Naive thymus-derived CD4-positive, alpha-beta T cell (primary cell): Measurements from ENCODE around the gene LYRM7. TPM values are rescaled to one million over a fixed set of nuclear protein-coding genes. Genes with fewer than 3 reads are reported as not detected.

ENCODE experiments used
- ATAC-seq: fragments of 150-1000 bp; cut with Tn5 transposase; 2 replicates; pipeline ENCODE4 v1.10.0; 2021; ENCODE audit warnings: mild to moderate bottlenecking, moderate library complexity
- CTCF ChIA-PET: fragments of 350-600 bp; sonication (Branson Sonifier 250); formaldehyde crosslinking; loops from one replicate; lab custom pipeline; 2021; ENCODE audit warnings: antibody characterized with exemption; lab: Charles Lee
- POLR2A ChIA-PET: fragments of 350-600 bp; sonication (Branson Sonifier 250); formaldehyde crosslinking; loops from one replicate; lab custom pipeline; 2021; ENCODE audit warnings: antibody characterized with exemption, inconsistent platforms; lab: Charles Lee
- DNase-seq, 9 donors: peaks; one replicate each; pipeline versions ENCODE4 v3.0.0 to v3.0.0-alpha.2; 2020 to 2022; ENCODE audit warnings: mixed read lengths in 1 of 9
- H3K27ac ChIP-seq: one replicate; pipeline ENCODE4 v1.7.0; 2013; ENCODE audit warnings: mild to moderate bottlenecking, low read depth, low read length, moderate library complexity
- H3K27me3 ChIP-seq, 2 donors: one replicate each; pipeline ENCODE4 v1.7.0; 2013; ENCODE audit warnings: low read length in 2 of 2, mild to moderate bottlenecking in 2 of 2, moderate library complexity in 2 of 2; ENCODE audit not compliant: control insufficient read depth in 2 of 2, insufficient read depth in 2 of 2
- H3K36me3 ChIP-seq, 3 experiments: 1 replicate in 2 of 3; 2 replicates in 1 of 3; pipeline ENCODE4 v1.7.0; 2013; ENCODE audit warnings: low read length in 3 of 3, mild to moderate bottlenecking in 3 of 3, moderate library complexity in 1 of 3; ENCODE audit not compliant: insufficient read depth in 3 of 3, control insufficient read depth in 2 of 3
- H3K4me1 ChIP-seq, 2 donors: one replicate each; pipeline ENCODE4 v1.7.0; 2013; ENCODE audit warnings: low read length in 2 of 2, mild to moderate bottlenecking in 2 of 2, moderate library complexity in 1 of 2; ENCODE audit not compliant: control insufficient read depth in 2 of 2, insufficient read depth in 2 of 2
- H3K4me3 ChIP-seq: 2 replicates; pipeline ENCODE4 v1.7.0; 2013; ENCODE audit warnings: mild to moderate bottlenecking, low read length
- H3K9me3 ChIP-seq, 3 experiments: 1 replicate in 2 of 3; 2 replicates in 1 of 3; pipeline ENCODE4 v1.7.0; 2013; ENCODE audit warnings: low read length in 3 of 3; ENCODE audit not compliant: control insufficient read depth in 2 of 3
- H3K27ac Mint-ChIP-seq, 9 donors: one replicate each; pipeline ENCODE4 v1.8.0; 2020 to 2022; ENCODE audit warnings: mixed read lengths in 9 of 9, mild to moderate bottlenecking in 8 of 9, moderate library complexity in 5 of 9, inconsistent platforms in 2 of 9
- H3K27me3 Mint-ChIP-seq, 5 donors: one replicate each; pipeline ENCODE4 v1.8.0; 2021 to 2022; ENCODE audit warnings: mixed read lengths in 5 of 5, mild to moderate bottlenecking in 1 of 5
- H3K36me3 Mint-ChIP-seq, 5 donors: one replicate each; pipeline ENCODE4 v1.8.0; 2020 to 2022; ENCODE audit warnings: mixed read lengths in 5 of 5, mild to moderate bottlenecking in 3 of 5, inconsistent platforms in 1 of 5
- H3K4me1 Mint-ChIP-seq, 7 donors: one replicate each; pipeline ENCODE4 v1.8.0; 2020 to 2022; ENCODE audit warnings: mixed read lengths in 7 of 7, mild to moderate bottlenecking in 3 of 7, inconsistent platforms in 1 of 7
- H3K4me3 Mint-ChIP-seq, 10 donors: one replicate each; pipeline ENCODE4 v1.8.0; 2020 to 2022; ENCODE audit warnings: mild to moderate bottlenecking in 10 of 10, mixed read lengths in 10 of 10, moderate library complexity in 6 of 10, inconsistent platforms in 2 of 10
- H3K9me3 Mint-ChIP-seq, 11 donors: one replicate each; pipeline ENCODE4 v1.8.0; 2020 to 2022; ENCODE audit warnings: mixed read lengths in 11 of 11, mild to moderate bottlenecking in 4 of 11, inconsistent platforms in 1 of 11, moderate library complexity in 1 of 11
- intact Hi-C, 2 donors: fragments of 100-400 bp; cut with micrococcal nuclease; formaldehyde crosslinking; loops; one replicate each; pipeline ENCODE4 v1.15.1; 2023
- polyA plus RNA-seq, 2 donors: library from polyadenylated mRNA; unstranded; fragments of 300-500 nt; fragmentation: Illumina TruSeq; gene quantifications; one replicate each; pipeline ENCODE4 v1.2.3, GENCODE V29; 2021
- total RNA-seq, 6 experiments: library from RNA in 5 of 6; stranded (reverse) in 5 of 6; gene quantifications; 1 replicate in 5 of 6; 2 replicates in 1 of 6; pipeline ENCODE4 v1.2.3 and lab custom pipeline; 2021 to 2026

The LYRM7 gene
- total and polyA plus RNA-seq, 7 experiments from 2014 or later = 3.6 to 18.8 (median 11.8) TPM

- DNase-seq = no peak
- Mint-ChIP-seq H3K36me3 (peaks cover 0 to 24% (median 0%) of the 10 kb centered on the region in 5 donors), H3K4me3 (no peak overlapping the region), H3K9me3 (no peaks in the 10 kb centered on the region), H3K4me1 (peaks cover 14 to 40% (median 26%) of the 10 kb centered on the region in 7 donors), H3K27ac (no peak overlapping the region), H3K27me3 (no peaks in the 10 kb centered on the region)
- POLR2A ChIA-PET = interaction anchor here (0.6 to 5.3 kb wide), 4 partner anchors 9 to 155 kb away, joined by 3 to 26 read pairs (median 3); no protein-coding TSS in a partner anchor
- no peak for ATAC-seq
- CTCF ChIA-PET = interaction anchor here (0.7 kb wide), 1 partner anchor 101 kb away, joined by 3 read pairs; no protein-coding TSS in a partner anchor
- Histone ChIP-seq H3K4me3 (no peak overlapping the region), H3K9me3 (no peaks in the 10 kb centered on the region), H3K27ac (no peak overlapping the region), H3K36me3 (no peaks in the 10 kb centered on the region), H3K4me1 (peaks cover 5 to 15% of the 10 kb centered on the region in 2 donors), H3K27me3 (no peaks in the 10 kb centered on the region)
- intact Hi-C loops = no loop called here
These were observed 47.0 kb downstream of the LYRM7 start for GRCh38 chr5:131217791-131218190.

GRCh38 chr5:131218392-131218791, 47.6 kb downstream of the LYRM7 start:
- Mint-ChIP-seq H3K36me3 (peaks cover 0 to 24% (median 0%) of the 10 kb centered on the region in 5 donors), H3K4me3 (no peak overlapping the region), H3K4me1 (peaks cover 15 to 44% (median 26%) of the 10 kb centered on the region in 7 donors), H3K9me3 (no peaks in the 10 kb centered on the region), H3K27me3 (no peaks in the 10 kb centered on the region), H3K27ac (no peak overlapping the region)
- Histone ChIP-seq H3K27me3 (no peaks in the 10 kb centered on the region), H3K27ac (no peak overlapping the region), H3K4me3 (no peak overlapping the region), H3K4me1 (peaks cover 5 to 15% of the 10 kb centered on the region in 2 donors), H3K9me3 (no peaks in the 10 kb centered on the region), H3K36me3 (no peaks in the 10 kb centered on the region)
- intact Hi-C loops = no loop called here
- ChIA-PET CTCF (no interaction called here), POLR2A (interaction anchor here (0.6 to 1.0 kb wide), 2 partner anchors 27 to 79 kb away, joined by 3 to 6 read pairs; no protein-coding TSS in a partner anchor)
- ATAC-seq (no peak), DNase-seq (no peak)

- no peak for ATAC-seq
- Histone ChIP-seq H3K27me3 (no peaks in the 10 kb centered on the region), H3K4me3 (no peak overlapping the region), H3K4me1 (peaks cover 14 to 15% of the 10 kb centered on the region in 2 donors), H3K9me3 (no peaks in the 10 kb centered on the region), H3K36me3 (no peaks in the 10 kb centered on the region), H3K27ac (no peak overlapping the region)
- H3K4me1 Mint-ChIP-seq = peaks cover 0 to 32% (median 9%) of the 10 kb centered on the region in 7 donors
- DNase-seq = no peak
- CTCF ChIA-PET = no interaction called here
- H3K4me3 Mint-ChIP-seq = no peak overlapping the region
- intact Hi-C loops = no loop called here
- H3K27ac Mint-ChIP-seq = no peak overlapping the region
- POLR2A ChIA-PET = interaction anchor here (0.5 to 3.0 kb wide), 2 partner anchors 8 to 45 kb away, joined by 3 to 14 read pairs; no protein-coding TSS in a partner anchor
- peaks cover 0 to 20% (median 0%) of the 10 kb centered on the region in 5 donors for H3K36me3 Mint-ChIP-seq
- H3K27me3 Mint-ChIP-seq = no peaks in the 10 kb centered on the region
- H3K9me3 Mint-ChIP-seq = no peaks in the 10 kb centered on the region
These were observed 49.8 kb downstream of the LYRM7 start for GRCh38 chr5:131220566-131220965.

GRCh38 chr5:131221008-131221703, 50.4 kb downstream of the LYRM7 start:
- peak overlapping the region in 1 of 9 donors; percentile 25 for H3K27ac Mint-ChIP-seq
- no peaks in the 10 kb centered on the region for H3K27me3 Mint-ChIP-seq
- no peaks in the 10 kb centered on the region for H3K27me3 ChIP-seq
- ChIA-PET POLR2A (interaction anchor here (0.5 to 3.0 kb wide), 3 partner anchors 9 to 45 kb away, joined by 3 to 14 read pairs (median 3); no protein-coding TSS in a partner anchor), CTCF (interaction anchor here (0.7 to 0.9 kb wide), 2 partner anchors 12 to 45 kb away, joined by 3 to 7 read pairs; no protein-coding TSS in a partner anchor)
- no peaks in the 10 kb centered on the region for H3K36me3 ChIP-seq
- H3K9me3 Mint-ChIP-seq = no peaks in the 10 kb centered on the region
- H3K36me3 Mint-ChIP-seq = peaks cover 0 to 19% (median 0%) of the 10 kb centered on the region in 5 donors
- no peaks in the 10 kb centered on the region for H3K9me3 ChIP-seq
- peaks cover 0 to 32% (median 9%) of the 10 kb centered on the region in 7 donors for H3K4me1 Mint-ChIP-seq
- peaks cover 14 to 15% of the 10 kb centered on the region in 2 donors for H3K4me1 ChIP-seq
- no peak overlapping the region for H3K27ac ChIP-seq
- H3K4me3 ChIP-seq = no peak overlapping the region
- H3K4me3 Mint-ChIP-seq = no peak overlapping the region
- intact Hi-C loops = no loop called here
- DNase-seq = no peak
- ATAC-seq = no peak

- no peak overlapping the region for H3K27ac ChIP-seq
- H3K4me1 ChIP-seq = peaks cover 14 to 15% of the 10 kb centered on the region in 2 donors
- H3K27me3 ChIP-seq = no peaks in the 10 kb centered on the region
- H3K36me3 Mint-ChIP-seq = peaks cover 0 to 16% (median 0%) of the 10 kb centered on the region in 5 donors
- no peak for DNase-seq
- ChIA-PET CTCF (interaction anchor here (0.7 to 0.9 kb wide), 2 partner anchors 13 to 44 kb away, joined by 3 to 7 read pairs; no protein-coding TSS in a partner anchor), POLR2A (interaction anchor here (0.8 to 3.0 kb wide), 3 partner anchors 8 to 28 kb away, joined by 3 to 14 read pairs (median 5); no protein-coding TSS in a partner anchor)
- no peak overlapping the region for H3K4me3 ChIP-seq
- no peaks in the 10 kb centered on the region for H3K36me3 ChIP-seq
- no peaks in the 10 kb centered on the region for H3K9me3 ChIP-seq
- no peaks in the 10 kb centered on the region for H3K9me3 Mint-ChIP-seq
- intact Hi-C loops = no loop called here
- no peak overlapping the region for H3K4me3 Mint-ChIP-seq
- H3K4me1 Mint-ChIP-seq = peaks cover 0 to 32% (median 9%) of the 10 kb centered on the region in 7 donors
- no peak for ATAC-seq
- no peaks in the 10 kb centered on the region for H3K27me3 Mint-ChIP-seq
- peak overlapping the region in 1 of 9 donors; percentile 5 for H3K27ac Mint-ChIP-seq
These were observed 51.1 kb downstream of the LYRM7 start for GRCh38 chr5:131221888-131222287.

GRCh38 chr5:131222731-131223130, 52.0 kb downstream of the LYRM7 start:
- Mint-ChIP-seq H3K4me1 (peaks cover 0 to 28% (median 4%) of the 10 kb centered on the region in 7 donors), H3K27me3 (no peaks in the 10 kb centered on the region), H3K9me3 (no peaks in the 10 kb centered on the region), H3K27ac (peak overlapping the region in 1 of 9 donors; percentile 39), H3K36me3 (peaks cover 0 to 13% (median 0%) of the 10 kb centered on the region in 5 donors), H3K4me3 (peak overlapping the region in 1 of 10 donors; percentile 2)
- Histone ChIP-seq H3K36me3 (no peaks in the 10 kb centered on the region), H3K4me3 (no peak overlapping the region), H3K27ac (no peak overlapping the region), H3K9me3 (no peaks in the 10 kb centered on the region), H3K4me1 (peaks cover 14 to 15% of the 10 kb centered on the region in 2 donors), H3K27me3 (no peaks in the 10 kb centered on the region)
- POLR2A ChIA-PET = interaction anchor here (1.3 to 3.0 kb wide), 4 partner anchors 9 to 53 kb away, joined by 3 to 14 read pairs (median 4); no protein-coding TSS in a partner anchor
- ATAC-seq = no peak
- intact Hi-C loops = no loop called here
- CTCF ChIA-PET = interaction anchor here (0.6 kb wide), 1 partner anchor 68 kb away, joined by 3 read pairs; no protein-coding TSS in a partner anchor
- DNase-seq = no peak
